ENCODE measurements around the gene MALT1.

DNA sequence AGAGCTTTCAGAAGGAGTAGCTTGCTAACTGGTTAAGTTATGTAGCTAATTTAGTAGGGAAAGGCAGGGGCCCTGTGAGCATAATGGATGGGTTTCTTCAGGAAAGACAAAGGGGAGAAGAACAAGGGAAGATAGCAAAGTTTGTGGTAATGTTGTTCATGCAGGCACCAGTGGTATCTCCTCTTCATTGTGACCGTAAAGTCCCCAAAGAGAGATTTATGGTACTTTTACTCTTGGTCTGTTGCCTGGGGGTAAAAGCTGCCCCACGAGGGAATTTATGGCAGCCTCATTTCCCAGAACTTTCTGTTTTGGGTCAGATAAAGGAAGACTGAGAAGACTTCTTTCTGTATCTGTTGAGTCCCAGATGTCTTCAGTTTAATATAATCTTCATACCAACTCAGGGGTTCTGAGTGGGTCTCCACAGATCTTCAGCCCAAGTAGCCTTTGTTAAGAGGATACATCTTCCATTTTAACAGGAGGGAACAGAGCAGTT is 27.5 kb downstream of the MALT1 start:
- TF ChIP-seq, protein P1, sequence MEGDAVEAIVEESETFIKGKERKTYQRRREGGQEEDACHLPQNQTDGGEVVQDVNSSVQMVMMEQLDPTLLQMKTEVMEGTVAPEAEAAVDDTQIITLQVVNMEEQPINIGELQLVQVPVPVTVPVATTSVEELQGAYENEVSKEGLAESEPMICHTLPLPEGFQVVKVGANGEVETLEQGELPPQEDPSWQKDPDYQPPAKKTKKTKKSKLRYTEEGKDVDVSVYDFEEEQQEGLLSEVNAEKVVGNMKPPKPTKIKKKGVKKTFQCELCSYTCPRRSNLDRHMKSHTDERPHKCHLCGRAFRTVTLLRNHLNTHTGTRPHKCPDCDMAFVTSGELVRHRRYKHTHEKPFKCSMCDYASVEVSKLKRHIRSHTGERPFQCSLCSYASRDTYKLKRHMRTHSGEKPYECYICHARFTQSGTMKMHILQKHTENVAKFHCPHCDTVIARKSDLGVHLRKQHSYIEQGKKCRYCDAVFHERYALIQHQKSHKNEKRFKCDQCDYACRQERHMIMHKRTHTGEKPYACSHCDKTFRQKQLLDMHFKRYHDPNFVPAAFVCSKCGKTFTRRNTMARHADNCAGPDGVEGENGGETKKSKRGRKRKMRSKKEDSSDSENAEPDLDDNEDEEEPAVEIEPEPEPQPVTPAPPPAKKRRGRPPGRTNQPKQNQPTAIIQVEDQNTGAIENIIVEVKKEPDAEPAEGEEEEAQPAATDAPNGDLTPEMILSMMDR (conservative IDR thresholded peaks at IDR 0.05) = no peak
- TF ChIP-seq ZFX (IDR thresholded peaks at IDR 0.05) = no peak

Data from C4-2B (cell line).